Upper lobe of left lung (tissue), 6 donors: ENCODE measurements around the gene GRK5. TPM values are rescaled to one million over a fixed set of nuclear protein-coding genes. Genes with fewer than 3 reads are reported as not detected.

ENCODE experiments used
- ATAC-seq, 2 donors: fragments of 200-7000 bp; cut with Tn5 transposase; one replicate each; pipeline ENCODE4 v1.9.1; 2022; ENCODE audit warnings: mild to moderate bottlenecking in 2 of 2, moderate library complexity in 2 of 2; ENCODE audit not compliant: low FRiP score in 2 of 2
- DNase-seq, 2 donors: peaks; one replicate each; pipeline ENCODE4 v3.0.0-alpha.2; 2019 to 2020
- H3K27ac ChIP-seq, 4 donors: fragments of 200-600 bp; sonication (generic); one replicate each; pipeline ENCODE4 v1.5.1; 2016 to 2019
- H3K27me3 ChIP-seq, 4 donors: fragments of 200-600 bp; sonication (generic); one replicate each; pipeline ENCODE4 v1.5.1; 2017 to 2019
- H3K36me3 ChIP-seq, 4 donors: fragments of 200-600 bp; sonication (generic); one replicate each; pipeline ENCODE4 v1.5.1; 2016 to 2019
- H3K4me1 ChIP-seq, 4 donors: fragments of 200-600 bp; sonication (generic); one replicate each; pipeline ENCODE4 v1.5.1; 2018 to 2019
- H3K4me3 ChIP-seq, 4 donors: fragments of 200-600 bp; sonication (generic); one replicate each; pipeline ENCODE4 v1.5.1; 2017 to 2019; ENCODE audit warnings: mild to moderate bottlenecking in 2 of 4, moderate library complexity in 1 of 4
- H3K9me3 ChIP-seq, 4 donors: fragments of 200-600 bp; sonication (generic); one replicate each; pipeline ENCODE4 v1.5.1; 2018 to 2019
- EP300 ChIP-seq, 4 donors: sonication (generic); formaldehyde crosslinking; IDR thresholded peaks; one replicate each; pipeline ENCODE4 v1.5.1; 2017; ENCODE audit warnings: antibody characterized with exemption in 4 of 4, control low read depth in 2 of 4
- POLR2A ChIP-seq, 4 donors: fragments of 450-650 bp; IDR thresholded peaks; one replicate each; pipeline ENCODE4 v1.5.1; 2016 to 2017; ENCODE audit warnings: antibody characterized with exemption in 4 of 4, mild to moderate bottlenecking in 2 of 4
- POLR2AphosphoS5 ChIP-seq, 2 donors: sonication (generic); formaldehyde crosslinking; IDR thresholded peaks; one replicate each; pipeline ENCODE4 v1.5.1; 2017; ENCODE audit warnings: antibody characterized with exemption in 2 of 2
- WGBS, 2 donors: methylation state at CpG; one replicate each; pipeline ENCODE4 v1.1.5; 2017 to 2018; 5-methylcytosine and 5-hydroxymethylcytosine counted together
- total RNA-seq, 6 donors: library from RNA; depleted of rRNA in 4 of 6; stranded (reverse); fragments of >200 nt in 4 of 6; gene quantifications; one replicate each; pipeline versions ENCODE4 v1.1.0 to v1.2.1, GENCODE V29; 2016 to 2021
- TF ChIP-seq, protein P1 (sequence below), 6 experiments: fragments of 450-650 bp in 4 of 6; fragments of 200-600 bp in 2 of 6; sonication (generic) in 2 of 6; IDR thresholded peaks; one replicate each; pipeline ENCODE4 v1.5.1; 2016 to 2019; ENCODE audit warnings: antibody characterized with exemption in 6 of 6
- donor health status: DM: no; HTN: no; CAD: no; lungs with moderate emphysema.
- donor health status: DM: no; HTN: yes; CAD: no; lungs with severe emphysema.

GRK5 gene
- total RNA-seq, 6 donors from 2014 or later, result 38.6 to 80.9 (median 61.1) TPM

DNA sequence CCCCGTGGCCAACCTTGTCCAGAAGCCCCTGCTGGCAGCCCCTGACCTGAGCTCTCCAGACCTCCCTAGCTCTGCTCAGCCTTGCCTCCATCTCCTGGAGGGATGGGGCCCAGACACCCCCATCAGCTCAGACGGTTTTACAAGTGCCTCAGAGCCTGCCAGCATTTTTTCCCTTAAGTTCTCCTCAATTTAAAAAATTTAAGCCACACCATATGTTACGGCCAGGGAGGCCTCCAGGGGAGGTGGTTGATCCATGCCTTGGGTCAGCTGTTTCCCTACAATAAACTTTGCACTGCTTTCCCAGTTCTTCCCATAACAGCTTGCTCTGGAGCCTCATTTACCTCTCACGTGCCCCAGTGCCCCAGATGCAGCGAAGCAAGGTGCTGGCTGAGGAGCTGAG, 191.6 kb downstream of the GRK5 start:
- H3K9me3 ChIP-seq, result no peaks in the 10 kb centered on the region
- no peak overlapping the region for H3K4me3 ChIP-seq
- 84 to 93% methylated on average over 4 to 5 of the region's 5 CpGs for WGBS, 2 donors
- H3K4me1 ChIP-seq, result peaks cover 30 to 38% (median 35%) of the 10 kb centered on the region in 4 donors
- H3K27me3 ChIP-seq, result no peaks in the 10 kb centered on the region
- no peak for TF ChIP-seq POLR2A (IDR thresholded peaks at IDR 0.05)
- H3K36me3 ChIP-seq, result peaks cover 0 to 35% (median 9%) of the 10 kb centered on the region in 4 donors
- ATAC-seq (no peak), DNase-seq (no peak)
- H3K27ac ChIP-seq, result peak overlapping the region in 2 of 4 donors; percentile 19 to 53

DNA sequence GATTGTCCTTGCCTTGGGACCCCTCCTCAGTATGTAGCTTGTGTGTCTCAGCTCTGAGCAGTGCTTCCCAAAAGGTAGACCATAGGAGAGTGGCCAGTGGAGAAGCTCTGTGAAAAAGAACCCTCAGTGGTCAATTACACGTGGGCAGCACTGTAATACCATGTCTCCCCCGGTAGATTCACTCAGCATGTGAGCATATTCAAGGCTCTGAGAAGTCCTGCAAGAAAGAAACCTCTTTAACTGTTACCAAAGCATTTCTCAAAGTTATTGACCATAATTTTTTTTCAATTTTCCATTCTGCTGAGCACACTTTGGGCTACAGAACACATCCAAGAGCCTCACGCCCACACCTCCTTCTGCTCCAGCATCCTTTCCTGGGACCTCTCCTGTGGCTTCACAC, 192.1 kb downstream of the GRK5 start:
- peaks cover 0 to 35% (median 9%) of the 10 kb centered on the region in 4 donors for H3K36me3 ChIP-seq
- DNase-seq, result no peak
- H3K27ac ChIP-seq, result peak overlapping the region in 2 of 4 donors; percentile 14 to 83
- peaks cover 33 to 41% (median 37%) of the 10 kb centered on the region in 4 donors for H3K4me1 ChIP-seq
- no peaks in the 10 kb centered on the region for H3K9me3 ChIP-seq
- ATAC-seq, result no peak
- no peaks in the 10 kb centered on the region for H3K27me3 ChIP-seq
- TF ChIP-seq EP300 (IDR thresholded peaks at IDR 0.05) (no peak), POLR2AphosphoS5 (IDR thresholded peaks at IDR 0.05) (no peak), POLR2A (IDR thresholded peaks at IDR 0.05) (no peak)
- TF ChIP-seq, protein P1, sequence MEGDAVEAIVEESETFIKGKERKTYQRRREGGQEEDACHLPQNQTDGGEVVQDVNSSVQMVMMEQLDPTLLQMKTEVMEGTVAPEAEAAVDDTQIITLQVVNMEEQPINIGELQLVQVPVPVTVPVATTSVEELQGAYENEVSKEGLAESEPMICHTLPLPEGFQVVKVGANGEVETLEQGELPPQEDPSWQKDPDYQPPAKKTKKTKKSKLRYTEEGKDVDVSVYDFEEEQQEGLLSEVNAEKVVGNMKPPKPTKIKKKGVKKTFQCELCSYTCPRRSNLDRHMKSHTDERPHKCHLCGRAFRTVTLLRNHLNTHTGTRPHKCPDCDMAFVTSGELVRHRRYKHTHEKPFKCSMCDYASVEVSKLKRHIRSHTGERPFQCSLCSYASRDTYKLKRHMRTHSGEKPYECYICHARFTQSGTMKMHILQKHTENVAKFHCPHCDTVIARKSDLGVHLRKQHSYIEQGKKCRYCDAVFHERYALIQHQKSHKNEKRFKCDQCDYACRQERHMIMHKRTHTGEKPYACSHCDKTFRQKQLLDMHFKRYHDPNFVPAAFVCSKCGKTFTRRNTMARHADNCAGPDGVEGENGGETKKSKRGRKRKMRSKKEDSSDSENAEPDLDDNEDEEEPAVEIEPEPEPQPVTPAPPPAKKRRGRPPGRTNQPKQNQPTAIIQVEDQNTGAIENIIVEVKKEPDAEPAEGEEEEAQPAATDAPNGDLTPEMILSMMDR (IDR thresholded peaks at IDR 0.05), result no peak
- 90 to 93% methylated on average over 3 of the region's 3 CpGs for WGBS, 2 donors
- H3K4me3 ChIP-seq, result no peak overlapping the region

DNA sequence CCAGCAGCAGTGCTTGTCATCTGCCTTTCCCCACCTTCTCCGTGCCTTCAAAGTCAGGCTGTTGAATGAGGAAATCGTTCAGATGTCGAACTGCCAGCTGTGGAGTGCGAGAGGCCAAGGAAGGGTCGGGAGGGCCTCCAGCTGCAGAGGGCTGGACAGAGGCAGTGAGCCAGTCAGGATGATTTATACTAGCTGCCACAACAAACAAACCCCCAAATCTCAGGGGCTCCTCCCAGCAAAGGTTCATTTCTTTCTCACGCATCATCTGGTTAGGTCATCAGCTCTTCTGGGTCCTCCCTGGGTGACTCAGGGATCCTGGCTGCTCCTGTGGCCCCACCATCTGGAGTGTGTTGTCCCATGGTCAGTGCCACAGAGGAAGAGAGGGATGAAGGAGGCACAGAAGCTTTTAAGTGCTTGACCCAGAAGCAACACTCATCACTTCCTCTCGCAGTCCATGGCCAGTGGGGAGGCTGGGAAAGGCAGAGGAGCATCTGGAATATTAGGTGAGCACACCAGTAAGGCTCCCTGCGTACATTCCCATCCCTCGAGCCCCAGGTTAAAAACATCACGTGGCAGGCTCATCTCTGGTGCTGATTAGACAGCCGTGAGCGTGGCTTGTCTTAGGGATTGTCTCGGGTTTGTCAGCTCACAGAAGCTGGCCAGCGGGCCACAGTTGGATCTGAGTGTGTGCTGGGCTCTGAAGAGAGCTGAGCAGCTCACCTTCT, 194.5 kb downstream of the GRK5 start:
- Histone ChIP-seq H3K36me3 (peaks cover 0 to 32% (median 9%) of the 10 kb centered on the region in 4 donors), H3K4me1 (peaks cover 33 to 44% (median 36%) of the 10 kb centered on the region in 4 donors), H3K9me3 (no peaks in the 10 kb centered on the region), H3K4me3 (no peak overlapping the region), H3K27me3 (no peaks in the 10 kb centered on the region), H3K27ac (peak overlapping the region; percentile 55 to 83 (median 71))
- DNase-seq, result peak in 1 of 2 donors; percentile 47
- WGBS, 2 donors, result 47 to 61% methylated on average over 11 to 14 of the region's 14 CpGs
- peak; percentile 63 to 93 for ATAC-seq
- TF ChIP-seq POLR2AphosphoS5 (IDR thresholded peaks at IDR 0.05) (peak; percentile 65 to 87), EP300 (IDR thresholded peaks at IDR 0.05) (peak in 2 of 4 donors; percentile 30 to 38)
- TF ChIP-seq, protein P1 (IDR thresholded peaks at IDR 0.05), result no peak

DNA sequence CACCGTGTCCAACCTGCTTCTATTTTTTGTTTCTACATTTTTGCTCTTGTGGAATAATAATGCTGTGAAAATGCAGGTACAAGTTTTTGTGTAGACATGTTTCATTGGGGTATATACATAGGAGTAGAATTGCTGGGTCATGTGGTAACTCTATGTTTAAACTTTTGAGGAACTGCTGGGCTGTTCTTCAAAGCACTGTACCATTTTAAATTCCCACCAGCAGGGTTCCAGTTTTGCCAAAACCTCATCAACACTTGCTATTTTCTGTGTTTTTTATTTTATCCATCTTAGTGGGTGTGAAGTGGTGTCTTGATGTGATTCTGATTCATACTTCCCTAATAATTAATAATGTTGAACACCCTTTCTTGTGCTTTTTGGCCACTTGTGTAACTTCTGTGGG, 196.6 kb downstream of the GRK5 start:
- H3K9me3 ChIP-seq, result no peaks in the 10 kb centered on the region
- 94 to 100% methylated on average over 1 of the region's 1 CpG for WGBS, 2 donors
- TF ChIP-seq, protein P1 (IDR thresholded peaks at IDR 0.05), result no peak
- TF ChIP-seq POLR2AphosphoS5 (IDR thresholded peaks at IDR 0.05), result no peak
- no peak for TF ChIP-seq POLR2A (IDR thresholded peaks at IDR 0.05)
- no peak for TF ChIP-seq EP300 (IDR thresholded peaks at IDR 0.05)
- no peaks in the 10 kb centered on the region for H3K27me3 ChIP-seq
- H3K36me3 ChIP-seq, result peaks cover 0 to 11% (median 5%) of the 10 kb centered on the region in 4 donors
- ATAC-seq (no peak), DNase-seq (no peak)
- H3K4me1 ChIP-seq, result peaks cover 37 to 51% (median 49%) of the 10 kb centered on the region in 4 donors
- H3K4me3 ChIP-seq, result no peak overlapping the region
- peak overlapping the region; percentile 3 to 85 (median 43) for H3K27ac ChIP-seq

DNA sequence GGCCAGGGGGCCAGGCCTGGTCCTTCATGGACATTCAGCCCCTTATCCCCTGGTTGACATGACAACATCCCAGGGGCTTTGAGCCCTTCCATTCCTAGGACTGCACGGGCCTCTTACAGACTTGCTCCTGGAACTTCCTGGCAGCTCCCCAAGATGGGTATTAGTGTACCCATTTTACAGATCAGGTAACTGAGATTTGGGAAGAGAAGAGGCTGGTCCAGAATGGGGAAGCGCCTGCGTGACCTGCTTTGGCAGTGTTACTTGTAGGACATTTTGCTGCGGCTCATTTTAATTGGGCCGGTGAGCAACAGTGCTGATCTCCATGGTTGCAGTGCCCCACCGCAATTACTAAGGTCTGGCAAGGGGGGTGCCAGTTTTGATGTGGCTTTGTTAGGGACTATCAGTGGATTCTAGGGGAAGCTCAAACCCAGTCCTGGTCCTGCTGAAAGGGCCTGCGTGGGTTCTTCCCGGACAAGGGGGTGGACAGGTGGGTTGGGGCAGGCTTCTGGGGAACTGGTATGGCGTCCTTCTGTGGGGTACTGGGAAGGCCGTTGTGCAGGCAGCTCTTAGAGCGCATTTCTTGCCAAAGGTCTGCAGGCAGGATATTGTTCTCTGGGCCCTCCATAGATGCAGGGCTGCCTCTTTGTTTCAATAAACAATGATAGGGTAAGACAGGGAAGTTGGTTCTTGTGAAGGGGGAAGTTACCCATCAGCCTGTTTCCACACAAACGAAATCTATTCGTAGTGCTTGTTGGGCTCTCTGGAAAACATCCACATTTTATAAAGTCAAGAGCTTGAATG, 197.5 kb downstream of the GRK5 start:
- H3K4me1 ChIP-seq, result peaks cover 34 to 61% (median 52%) of the 10 kb centered on the region in 4 donors
- H3K27me3 ChIP-seq, result no peaks in the 10 kb centered on the region
- WGBS, 2 donors, result 72 to 76% methylated on average over 12 to 13 of the region's 13 CpGs
- H3K9me3 ChIP-seq, result no peaks in the 10 kb centered on the region
- peak overlapping the region; percentile 44 to 85 (median 80) for H3K27ac ChIP-seq
- TF ChIP-seq POLR2A (IDR thresholded peaks at IDR 0.05), result no peak
- no peak for TF ChIP-seq POLR2AphosphoS5 (IDR thresholded peaks at IDR 0.05)
- TF ChIP-seq EP300 (IDR thresholded peaks at IDR 0.05), result no peak
- TF ChIP-seq, protein P1 (IDR thresholded peaks at IDR 0.05), result no peak
- H3K36me3 ChIP-seq, result peaks cover 0 to 4% (median 2%) of the 10 kb centered on the region in 4 donors
- ATAC-seq (no peak), DNase-seq (no peak)
- no peak overlapping the region for H3K4me3 ChIP-seq
